GM23248 (cell line): ENCODE results near the gene INHBB.

Source experiments
- EZH2 ChIP-seq: fragments of 200-600 bp; sonication (generic); IDR thresholded peaks from 2 replicates; pipeline ENCODE4 v1.6.1; 2018; ENCODE audit warnings: antibody characterized with exemption, mild to moderate bottlenecking; ENCODE audit not compliant: insufficient read depth, poor library complexity, severe bottlenecking
- EZH2phosphoT487 ChIP-seq: fragments of 200-600 bp; sonication (generic); IDR thresholded peaks from 2 replicates; pipeline ENCODE4 v1.6.1; 2018; ENCODE audit warnings: antibody characterized with exemption, moderate library complexity, mild to moderate bottlenecking, low read depth; ENCODE audit not compliant: insufficient read depth

GRCh38 chr2:120395221-120396012 lies 49.5 kb downstream of the INHBB start:
- TF ChIP-seq EZH2, result no peak
- TF ChIP-seq EZH2phosphoT487, result no peak
